Central memory CD4-positive, alpha-beta T cell (primary cell): ENCODE measurements around the gene SLC24A3.
"Not testable (repeated sequence)": the region's sequence is repeated elsewhere in the genome, so short reads cannot be mapped to it uniquely, and the experiment has no call there.

Experiments used
- DNase-seq: peaks from one replicate; pipeline ENCODE4 v3.0.0; 2022

The SLC24A3 gene

DNA sequence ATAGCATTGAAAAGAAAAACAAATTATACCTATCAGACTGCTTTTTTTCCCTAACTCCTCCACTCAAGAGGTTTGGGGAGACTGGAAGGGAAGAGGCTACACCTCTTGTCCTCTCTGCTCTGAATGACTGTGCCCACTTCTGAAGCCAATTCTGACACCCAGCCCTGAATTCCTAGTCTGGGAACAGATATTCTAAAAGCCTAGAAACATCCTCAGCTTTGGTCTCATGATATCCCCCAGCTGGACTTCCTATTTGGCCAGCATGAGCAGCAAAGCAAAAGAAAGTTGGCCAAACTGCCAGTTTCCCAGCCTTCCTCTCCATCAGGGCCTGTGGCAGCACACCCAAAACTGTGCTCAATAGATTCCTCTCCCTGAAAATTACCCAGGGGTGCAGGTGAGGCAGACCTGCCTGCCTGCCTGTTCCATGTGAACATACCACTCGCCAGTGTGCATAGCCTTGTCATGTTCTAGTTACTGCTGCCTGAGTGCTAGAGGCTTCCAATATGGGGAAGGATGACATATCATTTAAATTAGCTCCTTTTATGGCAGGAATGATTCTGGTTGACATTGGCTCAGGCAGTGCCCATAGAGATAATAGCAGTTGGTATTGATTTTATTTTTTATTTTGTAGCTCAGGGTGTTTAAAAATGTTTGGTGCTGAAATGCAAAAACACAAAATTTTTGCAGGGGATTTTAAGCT is 393.5 kb downstream of the SLC24A3 start:
- no peak for DNase-seq

DNA sequence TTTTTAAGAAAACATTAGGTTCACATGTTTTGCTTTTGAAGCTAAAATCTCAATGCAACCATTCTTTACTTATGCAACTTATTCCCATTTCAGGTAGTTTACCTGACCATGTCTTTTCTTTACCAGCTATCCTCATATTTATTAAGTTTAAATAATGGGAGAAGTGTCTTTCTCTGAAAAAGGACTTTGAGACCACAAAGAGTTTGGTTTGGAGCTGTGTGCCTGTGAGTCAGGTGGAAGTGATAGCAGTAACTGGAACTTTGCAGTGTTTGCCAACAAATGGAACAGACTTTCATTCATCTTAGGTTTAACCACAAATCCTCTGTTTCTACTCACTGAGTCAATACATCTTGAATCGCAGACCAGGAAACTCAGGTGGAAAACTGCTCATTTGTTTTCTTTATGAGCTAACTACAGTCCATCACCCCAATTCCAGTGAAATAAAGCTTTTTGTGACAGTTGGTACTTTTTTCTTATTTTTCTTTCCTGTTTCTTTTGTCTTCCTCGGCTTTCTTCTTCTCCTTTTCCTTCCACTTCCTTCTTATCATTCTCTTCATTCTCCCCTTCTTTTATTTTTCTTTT is 397.3 kb downstream of the SLC24A3 start:
- no peak for DNase-seq

DNA sequence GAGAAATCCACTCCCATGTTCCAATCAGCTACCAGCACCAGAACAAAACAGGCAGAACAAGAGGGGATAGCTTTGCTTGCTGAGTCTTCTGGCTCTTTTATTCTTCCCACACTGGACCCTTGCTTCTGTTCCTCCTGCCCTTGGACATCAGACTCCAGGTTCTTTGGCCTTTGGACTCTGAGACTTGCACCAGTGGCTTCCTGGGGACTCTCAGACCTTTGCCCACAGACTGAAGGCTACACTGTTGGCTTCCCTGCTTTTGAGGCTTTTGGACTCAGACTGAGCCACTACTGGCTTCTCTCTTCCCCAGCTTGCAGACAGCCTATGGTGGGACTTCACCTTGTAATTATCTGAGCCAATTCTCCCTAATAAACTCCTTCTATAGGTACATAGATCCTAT is 403.2 kb downstream of the SLC24A3 start:
- DNase-seq, result no peak

DNA sequence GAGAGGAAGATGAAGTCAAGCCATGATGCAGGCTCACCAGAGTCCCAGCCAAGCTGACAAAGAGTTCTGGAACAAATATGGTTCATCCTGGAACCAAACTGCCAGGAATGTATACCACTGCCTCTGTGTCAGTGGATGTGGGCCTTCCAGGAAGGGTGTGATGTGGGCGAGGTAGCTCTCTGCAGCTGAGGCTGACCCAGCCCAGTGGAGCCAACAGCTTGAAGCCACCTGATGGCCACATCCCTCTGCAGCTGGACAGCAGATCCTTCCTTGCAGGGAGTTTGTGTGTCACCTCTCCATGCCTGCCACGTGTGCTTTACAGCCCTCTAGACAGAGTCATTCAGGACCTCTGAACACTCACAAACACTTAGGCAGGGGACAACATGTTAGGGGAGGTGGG is 403.6 kb downstream of the SLC24A3 start:
- no peak for DNase-seq

DNA sequence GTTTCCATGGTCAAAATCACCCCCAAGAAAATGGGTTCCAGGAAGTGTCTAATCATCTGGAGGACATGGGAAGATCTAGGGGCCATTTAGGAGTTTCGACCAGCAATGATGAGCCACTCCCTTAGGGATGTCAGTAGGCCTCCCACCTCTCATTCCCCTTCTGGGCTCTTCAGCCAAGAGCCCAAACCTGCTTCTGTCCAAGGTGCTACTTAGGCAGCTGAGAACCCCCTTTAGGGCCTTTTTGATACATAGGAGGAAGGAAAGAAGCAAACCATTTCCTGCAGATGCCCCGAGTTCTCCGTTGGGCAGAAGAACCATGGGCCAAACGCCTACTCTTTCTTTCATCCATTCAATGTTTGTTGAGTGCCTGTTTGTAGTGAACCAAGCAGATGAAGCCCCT is 404.2 kb downstream of the SLC24A3 start:
- DNase-seq, result no peak

DNA sequence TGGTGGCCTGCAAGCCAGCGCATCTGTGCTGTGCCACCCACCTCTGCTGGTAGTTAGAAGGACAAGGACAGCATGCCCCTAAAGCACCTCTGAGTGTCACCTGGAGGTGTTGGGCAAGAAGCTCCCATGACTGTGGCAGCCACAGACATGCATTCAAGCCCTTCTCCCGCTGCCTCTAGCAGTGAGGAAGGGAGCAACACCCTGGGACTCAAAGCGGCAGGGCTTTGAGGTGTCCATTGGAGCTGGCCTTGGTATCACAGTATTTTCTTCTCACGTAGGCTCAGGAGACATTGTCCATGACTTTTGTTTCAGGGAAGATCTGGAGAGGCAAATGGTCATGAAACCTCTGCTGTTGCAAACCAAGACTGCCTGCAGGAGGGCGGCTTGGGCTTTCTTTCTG is 404.8 kb downstream of the SLC24A3 start:
- no peak for DNase-seq

DNA sequence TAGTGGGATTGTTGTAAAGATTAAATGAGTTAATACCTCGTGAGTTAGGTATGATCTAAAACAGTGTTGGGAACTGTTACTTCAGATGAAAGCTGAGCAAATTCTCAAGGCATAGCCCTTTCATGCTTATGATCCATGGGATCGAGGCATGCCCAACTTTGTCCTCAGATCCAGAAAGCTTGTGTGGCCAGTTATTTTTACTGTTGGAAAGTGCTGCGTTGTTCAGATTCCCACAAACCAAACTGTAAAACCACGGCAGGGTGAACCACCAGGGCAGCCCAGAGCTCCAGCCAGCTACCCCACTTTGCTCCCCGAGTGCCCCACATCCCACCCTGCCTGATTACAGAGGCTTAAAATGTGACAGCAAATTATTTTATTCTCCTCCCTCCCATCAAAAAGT is 406.3 kb downstream of the SLC24A3 start:
- DNase-seq, result no peak

DNA sequence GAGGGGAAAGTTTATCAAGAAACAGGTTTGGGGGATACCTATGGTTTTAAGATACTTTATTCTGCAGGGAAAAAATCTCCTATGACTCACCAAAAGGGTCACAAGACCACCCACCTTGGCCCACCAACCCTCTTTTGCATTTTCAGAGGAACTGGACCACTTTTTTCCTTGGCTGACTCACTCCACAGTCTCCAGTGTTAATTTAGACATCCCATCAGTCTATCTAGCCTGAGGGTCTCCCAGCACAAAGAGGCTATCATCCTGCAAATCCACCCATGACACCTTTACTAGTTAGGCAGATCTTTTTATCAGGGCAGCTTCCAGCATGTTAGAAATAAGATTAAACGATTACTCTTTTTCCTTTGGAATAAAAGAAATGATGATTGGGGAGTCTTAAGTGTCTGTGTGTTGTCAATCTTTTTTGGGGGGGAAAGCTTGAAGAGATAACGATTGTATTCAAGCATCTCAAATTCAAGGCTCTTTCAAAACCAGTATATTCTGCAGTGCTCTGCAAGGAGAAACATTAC is 407.5 kb downstream of the SLC24A3 start:
- DNase-seq, result no peak

DNA sequence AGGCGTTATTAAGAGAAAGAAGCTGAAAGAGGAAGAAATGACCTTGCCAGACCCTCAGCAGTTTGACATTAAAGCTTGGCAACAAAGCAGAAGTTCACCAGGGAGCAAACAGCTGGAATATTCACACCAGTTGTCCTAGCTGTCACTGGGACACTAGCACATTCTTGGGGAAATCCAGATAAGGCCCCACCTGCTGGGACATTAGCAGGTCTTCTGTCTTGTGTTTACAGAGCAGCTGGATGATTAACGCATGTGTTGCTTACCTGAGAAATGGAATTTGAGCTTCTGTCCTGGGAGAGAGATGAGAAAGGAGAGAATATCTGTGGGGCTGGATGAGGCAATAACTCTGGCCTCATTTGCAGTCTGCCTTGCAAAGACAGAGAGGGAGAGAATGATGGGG is 408.0 kb downstream of the SLC24A3 start:
- DNase-seq, result no peak

DNA sequence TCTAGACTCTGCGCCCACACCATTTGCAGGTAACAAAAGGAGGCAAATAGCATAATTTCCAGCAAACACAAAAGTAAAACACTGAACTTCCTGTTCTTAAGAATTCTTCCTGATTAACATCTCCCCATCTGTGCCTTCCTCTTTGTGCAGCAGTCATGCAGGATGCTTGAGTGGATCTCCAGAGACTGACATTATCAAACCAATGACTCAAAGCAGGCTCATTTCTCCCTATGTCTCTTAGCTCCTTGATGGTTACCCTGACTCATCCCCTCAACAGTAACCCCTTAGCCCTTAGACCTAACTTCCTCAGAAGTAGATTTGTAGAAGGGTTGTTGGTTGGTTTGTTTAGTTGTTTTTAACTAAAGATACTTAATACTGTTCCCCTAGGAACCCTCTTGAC is 408.6 kb downstream of the SLC24A3 start:
- no peak for DNase-seq

DNA sequence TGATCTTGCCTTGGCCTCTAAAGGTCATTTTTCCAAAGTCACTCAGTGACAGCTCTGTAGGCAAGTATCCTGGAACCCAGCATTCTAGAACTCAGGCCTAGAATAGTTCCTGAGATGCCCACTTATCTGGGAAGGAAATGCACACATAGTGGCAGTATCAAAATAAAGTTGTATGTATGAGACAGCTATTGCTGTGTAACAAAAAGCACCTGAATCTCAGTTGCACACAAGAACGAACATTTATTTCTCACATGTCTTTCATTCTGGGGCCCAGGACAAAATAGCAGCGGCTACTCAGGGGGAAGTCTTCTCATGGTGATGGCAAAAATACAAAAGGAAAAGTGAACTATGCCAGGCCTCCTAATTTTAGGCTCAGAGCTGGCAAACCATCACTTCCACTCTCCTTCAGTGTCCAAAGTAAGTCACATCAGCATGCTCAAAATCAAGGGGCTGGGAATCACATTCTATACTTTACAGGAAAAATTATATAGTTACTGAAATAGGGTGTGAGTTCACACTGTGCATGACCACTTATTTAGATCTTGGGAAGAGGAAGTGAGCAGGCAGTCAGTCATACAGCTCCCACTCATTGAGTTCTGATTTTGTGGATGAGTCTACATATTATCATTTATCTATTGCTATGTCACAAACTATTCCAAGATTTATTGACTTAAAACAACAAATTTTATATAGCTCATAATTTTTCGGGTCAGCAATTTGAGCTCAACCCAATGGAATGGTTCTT is 412.0 kb downstream of the SLC24A3 start:
- DNase-seq, result no peak

DNA sequence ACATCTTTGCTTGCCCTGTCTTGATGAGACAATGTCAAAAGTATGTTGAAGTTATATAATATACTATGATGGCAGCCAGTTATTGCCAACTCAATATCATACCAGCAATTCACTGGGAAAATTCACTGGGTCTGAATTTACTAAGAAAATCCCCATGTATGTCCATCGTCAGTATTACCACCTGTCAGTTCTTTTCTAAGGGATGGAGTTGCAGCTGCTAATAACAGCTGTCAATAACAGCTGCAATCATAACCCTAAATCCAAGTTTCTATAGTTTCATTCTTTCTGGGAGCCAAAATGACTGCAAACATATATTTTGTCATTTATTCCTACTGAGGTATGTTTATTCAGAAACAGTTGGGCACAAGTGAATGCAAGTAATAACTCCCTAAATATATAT is 413.0 kb downstream of the SLC24A3 start:
- DNase-seq, result no peak

DNA sequence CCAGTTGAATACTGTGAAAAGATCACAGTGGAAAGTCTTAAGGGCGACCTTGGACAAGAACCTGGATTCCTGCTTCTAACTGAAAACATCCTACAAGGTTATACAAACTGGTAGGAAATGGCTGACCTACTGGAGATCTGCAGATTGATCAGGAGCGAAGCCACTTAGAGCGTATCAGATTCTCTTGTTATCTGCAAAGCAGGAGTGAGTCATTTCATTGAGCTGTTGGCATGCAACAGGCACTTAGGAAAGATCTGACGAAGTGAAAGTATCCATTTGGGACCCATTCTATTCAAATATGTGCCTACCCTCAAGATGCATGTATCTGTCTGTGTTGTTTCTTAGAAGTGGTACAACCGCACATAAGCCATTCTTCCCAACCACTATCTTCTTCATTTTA is 414.5 kb downstream of the SLC24A3 start:
- DNase-seq, result no peak

DNA sequence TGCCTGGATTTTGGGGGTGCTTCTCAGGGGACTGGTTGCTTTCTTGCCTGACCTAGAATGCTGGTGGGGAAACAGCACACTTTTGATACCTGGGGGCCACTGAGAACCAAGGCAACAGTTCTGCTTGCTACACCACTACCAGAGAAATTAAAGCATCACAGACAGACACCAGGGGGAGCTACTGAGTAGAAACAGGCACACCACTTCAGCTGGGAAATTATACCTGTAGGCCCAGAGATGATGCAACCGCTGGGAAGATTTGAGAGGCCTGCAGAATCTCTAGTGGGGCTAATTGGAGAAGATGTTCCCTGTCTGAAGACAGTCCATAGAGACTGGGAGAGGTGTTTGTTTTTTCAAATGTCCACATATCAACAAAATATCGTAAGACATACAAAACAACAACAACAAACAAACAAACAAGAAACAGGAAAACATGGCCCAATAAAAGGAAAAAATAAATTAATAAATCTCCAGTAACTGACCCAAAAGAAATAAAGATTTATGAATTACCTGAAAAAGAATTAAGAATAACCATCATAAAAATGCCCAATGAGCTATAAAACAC is 416.2 kb downstream of the SLC24A3 start:
- peak; percentile 2 for DNase-seq

DNA sequence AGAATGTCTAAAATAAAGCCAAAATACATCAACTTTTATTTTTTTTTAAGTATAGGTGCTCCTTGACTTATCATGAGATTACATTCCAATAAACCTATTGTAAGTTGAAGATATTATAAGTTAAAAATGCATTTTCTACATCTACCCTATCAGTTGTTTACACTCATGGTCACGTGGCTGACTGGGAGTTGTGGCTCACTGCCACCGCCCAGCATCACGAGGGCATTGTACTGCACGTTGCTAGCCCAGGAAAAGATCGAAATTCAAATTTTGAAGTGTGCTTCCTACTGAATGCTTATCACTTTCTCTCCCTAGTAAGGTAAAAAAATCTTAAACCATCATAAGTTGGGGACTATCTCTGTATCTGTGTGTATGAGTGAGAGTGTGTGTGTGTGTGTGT is 419.0 kb downstream of the SLC24A3 start:
- DNase-seq, result no peak

DNA sequence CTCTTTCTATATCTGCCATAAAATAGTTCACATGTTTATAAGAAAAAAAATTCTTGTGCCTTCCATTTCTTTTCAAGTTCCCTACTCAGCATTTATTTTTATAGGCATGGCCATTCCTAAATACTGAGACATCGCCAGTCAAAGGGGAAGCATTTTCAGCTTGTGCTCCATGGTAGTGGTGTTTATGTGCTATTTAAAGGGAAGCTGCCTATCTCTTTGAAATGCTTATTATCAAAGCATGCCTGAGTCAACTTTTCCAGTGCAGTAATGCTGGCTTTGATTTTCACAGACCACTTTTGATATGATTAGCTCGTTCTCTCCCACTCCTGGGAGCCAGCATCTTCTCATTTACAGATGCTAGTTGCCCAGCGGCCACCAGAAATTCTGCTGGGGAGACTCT is 421.5 kb downstream of the SLC24A3 start:
- DNase-seq, result no peak

DNA sequence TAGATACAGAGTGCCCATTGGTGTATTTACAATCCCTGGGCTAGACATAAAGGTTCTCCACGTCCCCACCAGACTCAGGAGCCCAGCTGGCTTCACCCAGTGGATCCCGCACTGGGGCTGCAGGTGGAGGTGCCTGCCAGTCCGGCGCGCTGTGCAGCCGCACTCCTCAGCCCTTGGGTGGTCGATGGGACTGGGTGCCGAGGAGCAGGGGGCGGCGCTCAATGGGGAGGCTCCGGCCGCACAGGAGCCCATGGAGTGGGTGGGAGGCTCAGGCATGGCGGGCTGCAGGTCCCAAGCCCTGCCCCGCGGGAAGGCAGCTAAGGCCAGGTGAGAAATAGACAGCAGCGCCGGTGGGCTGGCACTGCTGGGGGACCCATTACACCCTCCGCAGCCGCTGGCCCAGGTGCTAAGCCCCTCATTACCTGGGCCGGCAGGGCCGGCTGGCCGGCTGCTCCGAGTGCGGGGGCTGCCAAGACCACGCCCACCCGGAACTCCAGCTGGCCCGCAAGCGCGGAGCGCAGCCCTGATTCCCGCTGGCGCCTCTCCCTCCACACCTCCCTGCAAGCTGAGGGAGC is 427.1 kb downstream of the SLC24A3 start:
- not testable (repeated sequence) for DNase-seq

DNA sequence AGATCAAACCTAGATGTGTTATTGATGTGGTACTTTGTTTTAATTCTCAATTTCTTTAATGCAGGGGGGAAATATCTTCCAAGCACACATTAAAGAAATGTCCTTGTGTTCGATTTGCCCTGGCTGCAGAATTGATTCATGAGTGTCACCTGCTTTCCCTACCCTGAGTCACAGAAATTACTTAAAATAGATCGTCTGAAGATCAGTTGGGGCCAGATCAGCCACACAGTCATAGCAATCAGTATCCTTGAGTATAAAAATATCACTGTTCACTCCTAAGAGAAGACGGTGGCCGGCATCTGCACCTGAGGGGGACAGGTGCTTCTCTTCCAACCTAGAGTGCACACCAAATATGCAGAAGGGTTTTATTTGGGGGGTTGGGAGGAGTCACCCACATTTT is 430.4 kb downstream of the SLC24A3 start:
- no peak for DNase-seq

DNA sequence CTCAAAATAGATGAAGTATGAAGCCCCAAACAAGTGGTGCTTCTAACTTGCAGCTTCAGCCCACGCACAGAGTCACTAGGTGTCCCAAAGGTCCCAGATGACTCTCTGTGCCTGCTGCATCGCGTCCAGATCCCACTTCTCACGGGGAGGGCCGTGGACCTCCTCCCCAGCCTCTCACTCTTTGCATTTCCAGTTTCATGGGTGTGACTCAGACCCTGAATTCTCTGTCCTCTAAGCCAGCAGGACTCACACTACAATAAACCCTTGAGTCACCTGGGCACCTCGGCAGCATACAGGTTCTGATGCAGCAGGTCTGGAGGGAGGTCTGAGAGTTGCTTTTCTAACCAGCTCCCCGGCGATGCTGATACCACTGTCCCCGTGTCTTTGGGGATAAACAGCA is 431.6 kb downstream of the SLC24A3 start:
- DNase-seq, result no peak

DNA sequence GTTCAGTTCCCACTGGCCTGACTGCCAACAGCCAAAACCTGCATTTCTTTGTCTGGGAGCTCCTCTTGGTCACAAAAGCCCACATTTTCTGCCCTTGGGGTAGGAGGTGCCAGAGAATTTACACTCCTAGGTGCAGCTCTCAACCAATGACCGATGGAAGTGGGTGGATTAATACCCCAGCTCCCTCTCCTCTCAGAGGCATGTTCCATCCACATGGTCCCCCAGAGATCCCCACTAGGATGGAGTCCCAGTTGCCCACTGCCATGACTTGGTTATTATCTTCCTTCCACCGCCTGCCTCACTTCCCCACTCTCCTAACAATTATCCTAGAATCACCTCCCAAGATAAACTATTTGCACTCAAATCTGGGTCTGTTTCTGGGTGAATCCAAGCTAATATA is 434.5 kb downstream of the SLC24A3 start:
- DNase-seq, result no peak

DNA sequence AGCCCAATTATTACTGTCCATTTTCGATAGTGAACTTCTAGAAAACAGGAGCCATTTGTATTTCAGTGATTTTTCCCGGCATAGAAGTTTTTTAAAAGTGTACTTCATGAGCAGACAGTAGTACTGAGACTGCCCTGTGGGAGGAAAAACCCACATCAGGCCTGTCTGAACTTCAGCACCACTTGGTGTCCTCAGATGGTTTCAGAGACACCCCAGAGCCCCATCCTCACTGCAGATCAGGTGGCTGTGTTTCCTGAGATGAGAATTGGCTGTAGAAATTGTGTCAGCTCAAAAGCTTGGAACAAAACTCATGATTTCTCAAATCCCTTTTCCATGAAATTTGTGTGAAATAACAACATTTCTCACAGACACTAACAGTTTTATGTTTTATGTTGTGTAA is 435.6 kb downstream of the SLC24A3 start:
- DNase-seq, result no peak

DNA sequence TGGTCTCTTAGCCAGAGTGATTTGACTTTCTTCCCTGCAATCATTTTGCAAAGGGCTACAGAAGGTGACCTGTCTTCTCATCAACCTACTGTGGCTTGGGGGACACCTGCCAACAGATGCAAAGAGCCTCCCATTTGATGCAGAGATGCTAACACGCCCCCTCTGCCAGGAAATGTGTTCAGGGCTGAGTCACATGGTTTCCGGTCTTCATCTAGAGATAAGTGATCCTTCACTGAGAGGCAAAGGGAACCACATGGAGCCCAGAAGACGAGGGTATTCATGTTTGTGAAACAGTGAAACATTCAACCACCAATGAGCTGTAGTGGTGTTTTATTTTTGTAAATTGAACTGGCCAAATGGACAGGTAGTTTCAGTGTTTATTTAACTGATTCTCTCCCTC is 436.6 kb downstream of the SLC24A3 start:
- no peak for DNase-seq

DNA sequence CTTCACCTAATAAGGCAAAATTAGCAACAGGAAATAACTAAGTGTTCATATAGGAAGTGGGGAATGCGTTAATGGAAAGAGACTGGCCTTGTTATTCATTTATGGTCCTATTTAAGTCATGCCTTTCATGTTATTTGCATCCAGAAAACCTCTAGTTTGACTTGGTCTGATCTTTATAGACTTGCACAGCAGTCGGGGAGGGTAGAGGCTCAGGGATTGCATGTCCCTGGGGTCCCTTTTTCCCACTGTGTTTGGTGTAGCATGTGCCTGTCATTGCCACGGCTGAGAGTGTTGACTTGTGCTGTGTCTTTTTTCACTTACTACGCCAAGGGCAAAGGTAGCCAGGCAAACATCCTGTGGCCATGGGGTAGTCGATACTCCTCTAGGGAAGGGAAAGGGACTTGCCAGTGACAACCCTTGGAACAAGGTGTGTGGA is 440.2 kb downstream of the SLC24A3 start:
- no peak for DNase-seq
